GM12801 (cell line): ENCODE data around the gene SAMD4B.

Experiments used
- CTCF ChIP-seq: IDR thresholded peaks from one replicate; pipeline ENCODE4 v1.5.1; 2011; ENCODE audit warnings: control low read depth; ENCODE audit not compliant: insufficient read length; ENCODE audit errors: extremely low read depth

The SAMD4B gene

GRCh38 chr19:39388657-39389056 is 46.4 kb downstream of the SAMD4B start:
- no peak for TF ChIP-seq CTCF

- TF ChIP-seq CTCF: no peak
Measured at GRCh38 chr19:39389631-39390414, 47.6 kb downstream of the SAMD4B start.

- TF ChIP-seq CTCF: no peak
Measured at GRCh38 chr19:39390451-39390750, 48.2 kb downstream of the SAMD4B start.

- no peak for TF ChIP-seq CTCF
Measured at GRCh38 chr19:39390751-39391437, 48.7 kb downstream of the SAMD4B start, which contains the start of the genes MED29 and PAF1. MED29 (plus strand) TSS chr19:39391378; CDS start chr19:39391423, 45 bp downstream. PAF1 (minus strand) TSS chr19:39391106; CDS start chr19:39390864, 242 bp downstream.

GRCh38 chr19:39397360-39398296 is 55.4 kb downstream of the SAMD4B start:
- TF ChIP-seq CTCF: peak; percentile 68

- no peak for TF ChIP-seq CTCF
Measured at GRCh38 chr19:39398297-39398864, 56.2 kb downstream of the SAMD4B start.
